ENCODE results near the gene TMA7. TPM values are rescaled to one million over a fixed set of nuclear protein-coding genes. Genes with fewer than 3 reads are reported as not detected.

The TMA7 gene
- total and polyA plus RNA-seq, 2 of the 13 experiments (the other 11 are each of a cell fraction or from before 2014, with no cell fraction given): 100 to 486 TPM

DNA sequence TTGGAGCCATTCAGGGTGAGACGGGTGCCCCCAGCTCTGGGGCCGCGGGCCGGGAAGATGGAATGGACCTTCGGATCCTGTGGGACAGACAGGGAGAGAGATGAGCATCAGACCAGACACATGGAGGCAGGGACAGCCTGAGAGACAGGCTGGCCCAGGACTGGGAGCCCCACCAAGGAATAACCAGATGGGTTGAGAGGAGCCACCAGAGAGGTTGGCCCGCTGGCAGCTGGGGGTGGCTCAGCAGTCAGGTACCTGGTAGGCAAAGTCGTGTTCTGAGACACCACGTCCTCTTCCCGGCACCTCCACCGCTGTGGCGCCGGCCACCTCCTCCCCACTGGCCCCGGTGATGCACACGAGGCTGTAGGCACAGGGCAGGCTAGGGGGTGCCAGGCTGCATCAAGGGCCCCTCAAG lies 24.0 kb upstream of the TMA7 start:
- TF ChIP-seq, protein P1, sequence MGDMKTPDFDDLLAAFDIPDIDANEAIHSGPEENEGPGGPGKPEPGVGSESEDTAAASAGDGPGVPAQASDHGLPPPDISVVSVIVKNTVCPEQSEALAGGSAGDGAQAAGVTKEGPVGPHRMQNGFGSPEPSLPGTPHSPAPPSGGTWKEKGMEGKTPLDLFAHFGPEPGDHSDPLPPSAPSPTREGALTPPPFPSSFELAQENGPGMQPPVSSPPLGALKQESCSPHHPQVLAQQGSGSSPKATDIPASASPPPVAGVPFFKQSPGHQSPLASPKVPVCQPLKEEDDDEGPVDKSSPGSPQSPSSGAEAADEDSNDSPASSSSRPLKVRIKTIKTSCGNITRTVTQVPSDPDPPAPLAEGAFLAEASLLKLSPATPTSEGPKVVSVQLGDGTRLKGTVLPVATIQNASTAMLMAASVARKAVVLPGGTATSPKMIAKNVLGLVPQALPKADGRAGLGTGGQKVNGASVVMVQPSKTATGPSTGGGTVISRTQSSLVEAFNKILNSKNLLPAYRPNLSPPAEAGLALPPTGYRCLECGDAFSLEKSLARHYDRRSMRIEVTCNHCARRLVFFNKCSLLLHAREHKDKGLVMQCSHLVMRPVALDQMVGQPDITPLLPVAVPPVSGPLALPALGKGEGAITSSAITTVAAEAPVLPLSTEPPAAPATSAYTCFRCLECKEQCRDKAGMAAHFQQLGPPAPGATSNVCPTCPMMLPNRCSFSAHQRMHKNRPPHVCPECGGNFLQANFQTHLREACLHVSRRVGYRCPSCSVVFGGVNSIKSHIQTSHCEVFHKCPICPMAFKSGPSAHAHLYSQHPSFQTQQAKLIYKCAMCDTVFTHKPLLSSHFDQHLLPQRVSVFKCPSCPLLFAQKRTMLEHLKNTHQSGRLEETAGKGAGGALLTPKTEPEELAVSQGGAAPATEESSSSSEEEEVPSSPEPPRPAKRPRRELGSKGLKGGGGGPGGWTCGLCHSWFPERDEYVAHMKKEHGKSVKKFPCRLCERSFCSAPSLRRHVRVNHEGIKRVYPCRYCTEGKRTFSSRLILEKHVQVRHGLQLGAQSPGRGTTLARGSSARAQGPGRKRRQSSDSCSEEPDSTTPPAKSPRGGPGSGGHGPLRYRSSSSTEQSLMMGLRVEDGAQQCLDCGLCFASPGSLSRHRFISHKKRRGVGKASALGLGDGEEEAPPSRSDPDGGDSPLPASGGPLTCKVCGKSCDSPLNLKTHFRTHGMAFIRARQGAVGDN (CRISPR knock-in tag; IDR thresholded peaks at IDR 0.05): 0 out of 2 replicates have a peak, but pooled peaks have one; percentile 5
- TF ChIP-seq PAF1 (CRISPR knock-in tag; IDR thresholded peaks at IDR 0.05): no peak
- TF ChIP-seq MATR3 (CRISPR knock-in tag; IDR thresholded peaks at IDR 0.05): no peak
- peak; percentile 64 for TF ChIP-seq RBFOX2 (IDR thresholded peaks at IDR 0.05; ENCODE audit: low read depth, low read length)
- 0 out of 4 replicates have a peak, but pooled peaks of 1 of the 2 experiments have one; percentile 35 for TF ChIP-seq POLR2A (IDR thresholded peaks at IDR 0.05; ENCODE audit: insufficient read depth in 1 of 2, low read depth in 2 of 2, low read length in 2 of 2)
- TF ChIP-seq ZNF768 (CRISPR knock-in tag; IDR thresholded peaks at IDR 0.05): peak; percentile 50; the same call in 1 of the 2 replicates
- TF ChIP-seq AGO2 (optimal IDR thresholded peaks at IDR 0.05; ENCODE audit: low read depth, low read length): peak; percentile 79
- H3K9me3 ChIP-seq (ENCODE audit: low read length): no peaks in the 10 kb centered on the region
- H3K27ac ChIP-seq (ENCODE audit: extremely low read length, insufficient read depth, low read length): no peak overlapping the region
- DNase-seq (ENCODE audit: low spot score) (no peak), FAIRE-seq (no peak), ATAC-seq (no peak)
- 95% methylated on average over 9 of the region's 14 CpGs for WGBS (ENCODE audit: low lambda C conversion rate)
- no peak overlapping the region for H2AFZ ChIP-seq (ENCODE audit: low read length)
- peaks cover 21% of the 10 kb centered on the region; the same call in 1 of the 2 replicates for H4K20me1 ChIP-seq (ENCODE audit: insufficient read depth, low read length)
- H3K79me2 ChIP-seq (ENCODE audit: insufficient read depth, low read length): no peaks in the 10 kb centered on the region
- ChIA-PET CTCF (ENCODE audit: low intra/inter-chr PET ratio, low total read pairs) (interaction anchor here (2.7 to 4.1 kb wide), 2 partner anchors 18 to 20 kb away, joined by 9 to 25 read pairs; no protein-coding TSS in a partner anchor), POLR2A (interaction anchor here (11.1 kb wide), 1 partner anchor 14 kb away, joined by 130 read pairs; the partner anchor contains the start of gene PLXNB1)
- H3K4me1 ChIP-seq (ENCODE audit: insufficient read depth, low read length): no peaks in the 10 kb centered on the region
- intact Hi-C loops (cut with micrococcal nuclease; ENCODE audit: unreplicated experiment): no loop called here
- peaks cover 79 to 99% of the 10 kb centered on the region in 2 experiments for H3K36me3 ChIP-seq (replicated peaks in 1 of 2; ENCODE audit: control insufficient read depth in 1 of 2, insufficient read depth in 2 of 2, low read length in 2 of 2)
- H3K4me2 ChIP-seq (ENCODE audit: low read depth, low read length): no peak overlapping the region
- no peaks in the 10 kb centered on the region for H3K27me3 ChIP-seq (ENCODE audit: control insufficient read depth in 1 of 2, insufficient read depth in 2 of 2, low read length in 2 of 2)
- no TSS peak for BruUV-seq (replicated peaks)
- H3K9ac ChIP-seq (ENCODE audit: insufficient read depth, low read depth, low read length): no peak overlapping the region
- in situ Hi-C loops (cut with HindIII; ENCODE audit: extremely low pct_ligation_motif_present, low pct_unique_long_range_greater_than_20kb): no loop called here
- no peak overlapping the region for H3K4me3 ChIP-seq (replicated peaks in 1 of 3; ENCODE audit: insufficient read depth in 1 of 3, low read depth in 2 of 3, low read length in 3 of 3)
